Ammon's horn (tissue), 1 donor: ENCODE measurements around the gene SLC9B2.
A peak's percentile ranks its signal among the peaks of the same experiment; 100 is the strongest.

Source experiments
- DNase-seq: peaks from one replicate; pipeline ENCODE4 v3.0.0-alpha.2; 2016; ENCODE audit warnings: low spot score

Gene SLC9B2

DNA sequence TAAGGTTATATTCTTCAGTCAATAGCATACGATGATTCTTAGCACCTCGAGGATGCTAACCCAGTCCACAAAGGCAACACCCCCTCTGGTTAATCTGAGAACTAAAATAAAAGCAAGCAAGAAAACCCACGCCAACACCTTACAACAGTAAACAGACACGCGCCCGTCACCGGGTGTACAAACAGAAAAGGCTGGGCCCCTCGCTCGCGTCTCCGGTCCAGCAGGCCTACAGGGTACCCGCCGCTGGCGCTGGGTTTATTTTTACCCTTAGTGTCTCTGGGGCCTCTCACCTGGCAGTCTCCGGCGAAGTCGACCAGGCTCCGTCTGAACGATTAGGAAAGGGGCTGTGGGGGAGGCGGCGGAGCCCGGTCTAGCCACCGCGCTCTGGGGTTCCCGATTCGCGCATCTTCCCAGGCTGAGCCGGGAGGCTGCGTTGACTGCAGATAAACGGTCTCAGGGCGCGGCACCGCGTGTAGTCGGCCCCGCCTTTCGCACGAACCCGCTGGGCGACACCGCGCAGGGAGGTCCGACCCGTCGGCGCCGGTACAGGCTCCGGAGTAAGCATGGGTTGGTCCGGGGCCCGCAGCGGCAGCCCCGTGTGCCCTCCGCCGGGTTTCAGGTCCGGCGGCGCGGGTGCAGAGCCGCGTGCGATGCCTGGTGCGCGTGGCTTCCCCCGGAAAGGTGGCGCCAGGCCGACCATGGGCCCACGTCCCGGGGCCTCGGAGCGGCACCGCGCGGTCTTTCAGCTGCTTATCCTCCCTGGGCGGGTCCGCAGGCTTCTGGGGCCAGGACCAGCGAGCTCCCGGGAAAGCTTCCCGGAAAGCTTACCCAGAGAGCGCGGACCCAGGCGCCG lies 441 bp downstream of the SLC9B2 start:
- DNase-seq, result peak; percentile 57

DNA sequence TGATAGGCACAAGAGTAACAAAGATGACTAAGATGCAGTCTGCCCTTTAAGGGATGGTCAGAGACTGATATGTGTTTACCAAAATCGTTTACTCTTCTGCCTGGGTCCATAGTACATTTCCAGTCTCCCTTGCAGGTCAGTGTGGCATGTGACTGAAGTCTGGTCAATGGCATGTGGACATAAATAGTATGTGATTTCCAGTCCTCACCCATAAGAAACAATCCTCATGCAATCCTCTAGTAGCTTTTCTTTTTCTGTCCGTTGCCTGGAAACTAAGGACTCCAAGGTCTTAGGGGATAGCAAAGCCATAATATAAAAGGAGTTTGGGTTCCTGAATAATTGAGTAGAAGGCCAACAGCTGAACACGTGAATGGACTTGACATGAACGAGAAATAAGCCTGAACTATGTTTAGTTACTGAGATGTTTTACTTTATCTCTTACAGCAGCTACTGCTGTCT lies 1.1 kb downstream of the SLC9B2 start:
- peak; percentile 6 for DNase-seq

DNA sequence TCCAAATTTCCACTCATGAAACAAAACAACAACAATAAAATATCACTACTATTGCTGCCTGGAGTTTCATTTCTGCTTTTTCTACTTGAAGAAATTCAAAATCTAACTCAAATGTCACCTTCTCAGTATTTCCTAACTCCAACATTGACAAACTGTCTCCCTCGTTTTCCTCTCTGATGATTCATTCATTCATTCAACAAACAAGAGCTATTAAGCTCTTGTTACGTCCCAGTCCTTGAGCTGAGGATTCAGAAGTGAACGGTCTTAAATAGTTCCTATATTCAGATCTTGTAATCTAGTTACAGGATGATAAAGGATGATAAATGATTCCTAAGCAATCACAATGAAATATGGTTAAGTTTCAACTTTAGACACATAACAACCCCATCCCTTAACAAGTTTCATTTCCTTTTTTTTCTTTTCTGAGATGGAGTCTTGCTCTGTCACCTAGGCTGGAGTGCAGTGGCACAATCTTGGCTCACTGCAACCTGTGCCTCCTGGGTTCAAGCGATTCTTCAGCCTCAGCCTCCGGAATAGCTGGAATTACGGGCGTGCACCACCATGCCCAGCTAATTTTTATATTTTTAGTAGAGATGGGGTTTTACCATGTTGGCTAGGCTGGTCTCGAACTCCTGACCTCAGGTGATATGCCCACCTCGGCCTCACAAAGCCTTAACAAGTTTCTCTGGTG lies 1.7 kb downstream of the SLC9B2 start:
- DNase-seq, result no peak

DNA sequence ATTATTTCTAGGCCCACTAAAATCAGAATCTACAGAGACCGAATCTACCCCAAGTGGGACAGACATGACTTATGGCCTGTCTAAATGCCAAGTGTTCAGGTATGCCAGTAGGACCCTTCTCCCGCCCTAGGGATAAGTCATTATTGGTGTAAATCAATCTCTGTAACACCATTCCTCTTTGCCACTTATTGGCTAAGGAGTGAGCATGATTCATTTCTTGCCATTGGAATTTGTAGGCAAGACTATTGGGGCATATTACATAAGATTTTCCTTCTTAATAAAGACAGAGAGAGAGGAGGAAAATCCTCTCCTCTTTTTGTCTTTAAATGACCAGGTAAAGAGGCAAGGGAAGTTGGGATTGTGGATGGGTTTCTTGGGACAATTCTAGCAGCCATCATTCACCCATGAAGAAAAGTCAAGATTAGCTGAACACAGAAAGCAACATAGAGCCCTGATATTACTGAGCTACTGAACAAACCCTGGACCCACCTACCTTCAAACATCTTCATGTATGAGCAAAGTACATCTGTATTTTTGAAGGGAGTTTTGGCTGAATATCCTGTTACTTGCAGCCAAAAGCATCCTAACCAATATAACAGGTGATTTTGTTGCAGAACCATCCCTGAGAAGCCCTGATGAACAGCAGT lies 2.6 kb downstream of the SLC9B2 start:
- DNase-seq, result no peak

DNA sequence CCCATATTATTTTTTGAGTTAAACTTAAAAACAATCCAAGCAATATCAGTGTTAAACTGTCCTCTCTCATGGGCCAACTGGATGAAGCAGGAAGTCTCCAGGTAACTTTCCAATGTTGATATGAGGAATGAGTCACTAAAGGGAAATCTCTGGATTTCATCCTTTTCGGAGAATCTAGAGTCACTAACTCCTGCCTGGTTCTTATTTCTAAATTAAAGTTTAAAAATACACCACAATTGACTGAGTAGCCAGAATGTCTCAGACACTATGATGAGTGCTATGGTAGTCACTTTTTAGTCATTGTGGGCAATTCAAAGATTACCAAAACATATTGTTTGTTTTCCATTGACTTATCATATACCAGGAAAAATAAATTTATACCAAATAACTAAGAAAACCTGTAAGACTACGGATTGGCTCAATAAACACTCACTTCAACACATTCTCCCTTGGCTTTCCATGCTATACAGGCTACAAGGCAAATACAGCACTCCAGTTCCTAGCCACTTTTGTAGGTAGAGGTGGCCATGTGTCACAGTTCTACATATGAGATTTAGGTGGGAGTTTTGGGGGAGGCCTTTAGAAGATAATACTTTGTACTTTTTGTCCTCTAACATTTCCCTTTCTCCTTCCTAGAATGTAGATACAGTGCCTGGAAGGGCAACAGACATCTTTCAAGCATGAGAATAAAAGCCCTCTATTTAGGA lies 8.6 kb downstream of the SLC9B2 start:
- DNase-seq, result no peak

DNA sequence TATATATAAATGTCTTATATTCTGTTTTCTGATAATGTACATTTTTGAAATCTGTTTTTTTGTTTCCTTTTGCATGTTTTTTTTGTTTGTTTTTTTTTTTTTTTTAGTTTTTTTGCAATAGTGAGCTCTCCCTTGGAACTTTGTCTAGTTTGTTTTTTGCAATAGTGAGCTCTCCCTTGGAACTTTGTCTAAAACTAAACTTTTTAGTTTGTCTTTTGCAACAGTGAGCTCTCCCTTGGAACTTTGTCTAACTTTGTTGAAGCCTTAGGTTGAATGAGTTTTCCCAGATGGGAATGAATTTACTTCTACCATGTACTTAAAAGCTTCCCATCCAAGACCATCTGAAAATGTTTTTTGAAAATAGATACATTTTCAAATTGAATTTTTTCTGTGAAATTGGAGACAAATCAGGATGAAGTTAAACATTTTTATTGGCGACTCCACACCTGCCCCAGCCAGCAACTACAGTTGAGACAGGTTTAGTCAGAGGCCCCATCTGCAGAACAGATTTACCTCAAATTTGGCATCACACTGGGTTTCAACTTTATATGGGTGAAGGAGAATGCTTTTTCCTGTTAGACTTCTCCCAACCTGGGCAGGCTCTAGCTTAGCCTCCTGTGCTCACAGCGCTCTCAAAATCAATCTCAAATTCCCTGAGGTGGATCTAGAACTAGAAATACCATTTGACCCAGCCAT lies 16.0 kb downstream of the SLC9B2 start:
- no peak for DNase-seq

DNA sequence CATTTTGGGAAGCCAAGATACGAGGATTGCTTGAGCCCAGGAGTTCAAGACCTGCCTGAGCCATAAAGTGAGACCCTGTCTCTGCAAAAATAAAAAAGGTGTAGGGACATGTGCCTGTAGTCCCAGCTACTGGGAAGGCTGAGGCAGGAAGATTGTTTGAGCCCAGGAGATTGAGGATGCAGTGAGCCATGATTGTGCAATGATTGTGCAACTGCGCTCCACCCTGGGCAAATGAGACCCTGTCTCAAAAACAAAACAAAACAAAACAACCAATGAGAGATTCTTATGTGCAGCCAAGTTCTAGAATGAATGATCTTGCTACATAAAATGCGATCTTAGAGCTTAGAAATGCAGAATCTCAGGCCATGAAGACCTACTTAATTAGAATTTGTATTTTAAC lies 22.5 kb downstream of the SLC9B2 start:
- no peak for DNase-seq

DNA sequence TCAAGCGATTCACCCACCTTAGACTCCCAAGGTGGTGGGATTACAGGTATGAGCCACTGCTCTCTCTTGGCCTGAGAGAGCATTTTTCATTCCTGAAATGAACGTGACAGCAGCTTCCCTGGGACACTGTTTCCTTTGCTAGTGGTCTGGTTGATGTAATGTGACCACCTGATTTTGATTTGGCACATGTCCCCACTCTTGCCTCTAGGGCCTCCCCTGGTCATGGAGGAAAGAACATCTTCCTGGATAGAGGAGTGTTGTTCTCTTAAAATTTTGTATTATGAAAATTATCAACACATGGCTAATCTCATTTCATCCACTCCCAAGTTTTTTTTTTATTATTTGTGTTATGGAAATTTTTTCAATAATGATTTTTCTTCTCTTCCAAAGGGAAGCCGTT lies 23.8 kb downstream of the SLC9B2 start:
- no peak for DNase-seq

DNA sequence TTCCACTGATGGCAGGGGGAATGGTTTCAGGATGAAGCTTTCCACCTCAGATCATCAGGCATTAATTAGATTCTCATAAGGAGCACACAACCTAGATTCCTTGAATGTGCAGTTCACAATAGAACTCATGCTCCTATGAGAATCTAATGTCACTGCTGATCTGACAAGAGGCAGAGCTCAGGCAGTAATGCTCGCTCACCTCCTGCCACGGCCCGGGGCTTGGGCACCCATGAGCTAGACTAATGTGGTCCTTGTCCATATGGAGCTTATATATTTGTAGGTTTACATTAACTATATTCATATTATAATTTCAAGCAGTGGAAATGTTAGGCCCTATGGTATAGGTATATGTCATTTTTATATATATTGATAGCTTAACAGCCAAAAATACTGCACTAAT lies 24.4 kb downstream of the SLC9B2 start:
- DNase-seq, result no peak

DNA sequence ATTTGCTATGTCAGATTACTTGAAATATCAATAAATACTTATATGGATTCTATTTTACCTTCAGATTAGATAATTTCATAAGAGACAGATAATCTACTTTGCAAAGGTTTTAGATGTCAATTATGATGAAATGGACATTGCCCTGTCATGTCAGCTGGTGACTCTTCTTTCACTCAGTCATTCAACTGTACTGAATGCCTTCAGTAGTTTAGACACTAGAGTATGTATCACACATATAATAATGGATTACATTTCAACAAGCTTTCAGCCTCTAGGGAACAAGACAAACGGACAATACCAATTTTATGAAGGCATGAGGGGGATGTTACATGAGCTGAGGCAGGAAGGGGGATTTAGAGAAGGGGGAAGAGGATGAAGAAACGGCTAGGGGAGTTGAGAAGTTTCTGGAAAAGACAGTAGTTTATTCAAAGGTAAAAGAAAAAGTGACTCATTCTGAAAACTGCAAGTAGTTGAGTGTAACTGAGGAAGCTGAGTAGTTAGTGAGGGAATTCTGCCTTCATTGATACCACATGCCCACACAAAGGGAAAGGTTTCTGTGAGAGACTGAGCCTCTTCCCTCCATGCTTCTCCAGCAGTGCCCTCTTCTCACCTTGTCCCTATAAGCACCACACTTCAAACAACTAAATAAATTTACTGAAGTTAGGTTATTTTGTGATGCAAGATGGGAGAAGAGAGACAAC lies 25.7 kb downstream of the SLC9B2 start:
- DNase-seq, result no peak

DNA sequence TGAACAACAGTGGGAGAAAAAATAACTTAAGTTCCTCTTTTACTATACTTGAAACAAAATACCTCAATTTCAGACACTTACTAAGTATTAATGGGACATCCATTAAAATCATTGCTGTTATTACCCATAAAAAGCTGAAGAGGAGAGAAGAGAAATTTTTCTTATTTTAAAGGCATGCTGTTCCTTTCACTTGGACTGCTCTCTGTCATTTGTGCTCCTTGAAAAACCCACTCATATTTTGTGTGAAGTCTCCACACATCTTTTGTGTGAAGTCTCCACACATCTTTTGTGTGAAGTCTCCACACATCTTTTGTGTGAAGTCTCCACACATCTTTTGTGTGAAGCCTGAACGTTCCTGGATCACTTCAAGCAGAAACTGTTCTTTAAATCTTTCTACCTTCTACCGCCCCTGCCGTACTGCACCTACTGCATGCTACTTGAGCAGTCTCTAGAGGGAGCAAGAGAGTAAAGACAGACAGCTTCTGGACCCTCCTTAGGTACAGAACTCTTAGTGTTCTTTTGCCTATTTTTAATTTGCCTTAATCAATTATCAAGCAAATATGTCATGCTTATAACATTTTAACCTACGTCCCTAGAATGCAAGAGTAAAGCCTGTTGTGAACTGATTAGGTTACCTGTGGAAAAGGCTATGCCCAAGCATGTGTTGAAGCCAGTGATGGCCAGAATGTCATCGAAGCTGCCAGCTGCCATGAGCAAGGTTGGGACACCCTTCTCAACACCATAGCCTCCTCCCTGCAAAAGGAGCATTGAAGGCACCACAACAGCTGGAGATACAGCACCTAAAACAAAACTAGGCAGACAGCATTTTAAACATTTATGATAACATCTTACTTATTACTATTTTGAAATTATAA lies 29.9 kb downstream of the SLC9B2 start:
- peak; percentile 50 for DNase-seq

DNA sequence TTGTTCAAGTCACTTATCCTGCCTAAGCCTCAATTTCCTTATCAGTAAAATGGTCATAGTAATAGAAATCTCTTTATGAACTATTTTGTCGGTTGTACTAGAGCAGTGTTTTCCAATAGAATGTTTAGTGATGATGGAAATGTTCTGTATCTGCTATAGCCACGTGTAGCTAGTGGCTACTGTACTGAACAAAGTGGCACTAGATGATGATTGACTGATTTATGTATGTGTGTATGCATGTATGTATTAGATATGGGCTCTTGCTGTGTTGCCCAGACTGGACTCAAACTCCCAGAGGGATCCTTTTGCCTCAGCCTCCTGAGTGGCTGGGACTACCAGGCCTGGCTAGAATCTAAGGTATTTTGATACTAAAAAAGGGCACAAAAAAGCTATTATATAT lies 32.4 kb downstream of the SLC9B2 start:
- DNase-seq, result no peak

DNA sequence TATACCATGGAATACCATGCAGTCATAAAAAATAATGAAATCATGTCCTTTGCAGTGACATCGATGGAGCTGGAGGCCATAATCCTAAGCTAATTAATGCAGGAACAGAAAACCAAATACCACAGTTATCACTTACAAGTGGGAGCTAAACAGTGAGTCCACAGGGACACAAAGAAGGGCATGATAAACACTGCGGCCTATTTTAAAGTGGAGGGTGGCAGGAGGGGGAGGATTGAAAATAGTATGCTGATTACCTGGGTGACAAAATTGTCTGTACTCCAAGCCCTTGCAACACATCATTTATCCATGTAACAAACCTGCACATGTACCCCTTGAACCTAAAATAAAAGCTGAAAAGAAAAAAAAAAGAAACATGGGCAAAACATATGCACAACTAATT lies 40.4 kb downstream of the SLC9B2 start:
- DNase-seq, result no peak

DNA sequence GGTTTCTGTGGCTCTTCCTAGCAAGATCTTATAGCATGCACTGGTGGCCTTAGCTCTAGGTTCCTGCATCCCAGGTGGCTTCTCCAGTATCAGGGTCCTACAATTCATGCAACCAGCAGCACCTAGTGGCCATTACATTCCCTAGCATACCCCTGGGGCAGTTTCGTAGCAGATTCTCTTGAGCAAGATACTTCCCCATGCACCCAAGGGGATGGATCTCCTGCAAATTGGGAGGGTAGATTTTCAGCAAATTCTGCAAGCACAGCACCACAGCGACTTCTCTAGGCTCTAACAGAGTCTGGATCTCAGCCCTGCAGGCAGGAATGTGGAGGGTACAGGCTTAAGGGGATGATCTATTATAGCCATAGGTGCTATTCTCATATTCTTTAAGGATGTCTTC lies 44.0 kb downstream of the SLC9B2 start:
- DNase-seq, result no peak

DNA sequence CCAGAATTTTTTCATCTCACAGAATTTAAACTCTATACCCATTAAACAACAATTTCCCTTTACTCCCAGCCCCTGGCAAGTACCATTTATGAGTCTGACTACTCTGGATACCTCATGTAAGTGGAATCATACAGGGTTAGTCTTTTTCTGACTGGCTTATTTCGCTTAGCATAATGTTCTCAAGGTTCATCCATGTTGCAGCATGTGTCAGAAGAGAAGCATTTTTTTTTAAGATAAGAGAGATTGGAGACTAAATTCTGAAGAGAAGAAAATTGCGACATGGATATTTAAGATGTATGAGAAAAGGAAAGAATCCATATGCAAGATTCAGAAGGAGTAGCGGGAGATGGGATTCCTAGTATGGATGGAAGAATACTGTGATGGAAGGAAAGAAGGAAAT lies 45.8 kb downstream of the SLC9B2 start:
- DNase-seq, result no peak

DNA sequence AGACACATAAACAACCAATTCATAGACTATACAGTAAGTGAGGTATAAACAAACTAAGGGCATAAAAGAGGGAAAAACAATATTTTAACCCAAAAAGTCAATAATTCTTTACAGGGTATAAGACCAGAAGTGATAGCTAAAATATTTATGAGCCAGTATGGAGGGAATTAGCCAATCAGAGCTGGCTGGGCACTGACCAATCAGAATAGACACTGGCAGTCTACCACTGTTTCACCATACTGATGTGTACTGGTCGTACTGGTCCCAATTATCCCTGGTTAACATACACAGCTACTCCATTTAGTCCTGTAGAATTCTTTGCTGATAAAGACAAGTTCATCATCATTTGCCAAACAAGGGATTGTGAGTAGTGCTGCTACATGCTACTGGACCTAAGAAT lies 47.3 kb downstream of the SLC9B2 start:
- no peak for DNase-seq

DNA sequence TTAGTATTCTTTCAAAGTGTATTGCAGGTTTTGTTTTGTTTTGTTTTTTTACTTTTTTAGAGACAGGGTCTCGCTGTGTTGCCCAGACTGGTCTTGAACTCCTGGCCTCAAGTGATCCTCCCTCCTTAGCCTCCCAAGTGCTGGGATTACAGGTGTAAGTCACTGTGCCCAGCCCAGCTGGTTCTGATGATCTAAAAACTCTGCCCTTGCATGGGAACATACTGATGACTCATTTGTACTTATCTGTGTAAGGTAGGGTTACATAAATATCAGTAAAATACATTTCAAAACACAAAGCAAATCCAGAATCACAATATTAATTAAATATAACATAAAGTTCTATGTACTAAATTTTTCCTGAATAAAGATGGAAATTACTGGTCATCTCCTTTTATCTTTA lies 49.7 kb downstream of the SLC9B2 start:
- DNase-seq, result no peak

DNA sequence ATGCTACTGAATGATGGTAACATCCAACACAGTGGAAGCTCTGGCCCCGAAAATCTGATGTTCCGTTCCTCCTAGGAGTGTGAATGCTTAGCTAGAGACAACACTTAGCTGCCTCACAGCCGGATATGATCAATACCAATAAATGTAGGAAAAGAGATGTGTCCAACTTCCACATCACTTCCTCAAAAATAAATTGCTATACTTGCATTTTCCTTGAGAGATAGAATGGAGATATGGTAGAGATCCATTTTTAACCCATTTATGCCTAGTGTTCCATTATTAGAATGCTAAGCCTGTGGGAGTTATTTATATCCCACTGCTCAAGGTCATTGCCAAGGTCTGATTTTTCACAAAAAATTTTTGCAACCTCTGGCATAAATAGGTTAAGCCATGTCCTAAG lies 51.6 kb downstream of the SLC9B2 start:
- DNase-seq, result no peak

DNA sequence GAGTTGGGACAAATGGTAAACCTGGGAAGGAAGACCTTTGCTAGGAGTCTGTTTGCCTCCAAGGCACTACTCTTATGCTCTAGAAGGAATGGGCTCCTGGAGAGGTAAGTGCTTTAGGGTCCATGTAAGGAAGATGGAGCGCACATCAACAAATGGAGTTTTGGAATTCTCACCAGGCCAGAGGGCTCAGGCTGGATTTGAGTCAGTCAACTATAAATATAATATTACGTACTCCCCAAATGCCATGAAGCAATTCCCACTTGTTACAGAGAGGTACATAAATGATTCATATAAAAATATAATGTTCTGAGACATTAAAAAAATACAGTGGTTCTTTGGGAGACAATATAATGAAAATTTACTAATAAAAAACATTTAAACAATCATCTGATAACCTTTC lies 55.4 kb downstream of the SLC9B2 start:
- DNase-seq, result no peak
